PC-3 (cell line): ENCODE results near the gene ADRA2B.

Experiments
- EZH2 ChIP-seq: fragments of 300-600 bp; sonication (generic); IDR thresholded peaks from one replicate; pipeline ENCODE4 v1.6.1; 2017; ENCODE audit warnings: antibody characterized with exemption, mild to moderate bottlenecking, low read length; ENCODE audit not compliant: unreplicated experiment
- TF ChIP-seq, protein P1 (sequence below): fragments of 300-600 bp; sonication (generic); conservative IDR thresholded peaks from 2 replicates; pipeline ENCODE4 v1.5.1; 2017; ENCODE audit warnings: antibody characterized with exemption, low read depth, mild to moderate bottlenecking, low read length

DNA sequence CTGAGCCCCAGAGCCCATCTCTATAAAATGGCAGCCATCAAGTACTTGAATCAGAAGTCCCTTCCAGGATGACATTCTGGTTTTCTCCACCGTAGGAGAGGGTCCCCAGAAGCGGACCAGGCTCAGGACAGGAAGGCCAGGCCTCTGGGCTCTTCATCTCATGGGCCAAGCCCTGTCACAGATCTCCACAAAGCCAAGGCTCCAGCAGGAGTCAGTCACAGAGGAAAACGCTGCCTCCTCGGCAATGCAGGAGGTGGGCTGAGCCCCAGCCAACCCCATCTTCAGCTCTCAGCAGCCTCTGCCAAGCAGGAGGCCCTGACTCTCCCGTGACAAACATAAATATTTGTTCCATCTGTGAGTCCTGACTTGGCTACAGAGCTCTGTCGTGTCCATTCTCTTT lies 42.2 kb downstream of the ADRA2B start:
- TF ChIP-seq, protein P1, sequence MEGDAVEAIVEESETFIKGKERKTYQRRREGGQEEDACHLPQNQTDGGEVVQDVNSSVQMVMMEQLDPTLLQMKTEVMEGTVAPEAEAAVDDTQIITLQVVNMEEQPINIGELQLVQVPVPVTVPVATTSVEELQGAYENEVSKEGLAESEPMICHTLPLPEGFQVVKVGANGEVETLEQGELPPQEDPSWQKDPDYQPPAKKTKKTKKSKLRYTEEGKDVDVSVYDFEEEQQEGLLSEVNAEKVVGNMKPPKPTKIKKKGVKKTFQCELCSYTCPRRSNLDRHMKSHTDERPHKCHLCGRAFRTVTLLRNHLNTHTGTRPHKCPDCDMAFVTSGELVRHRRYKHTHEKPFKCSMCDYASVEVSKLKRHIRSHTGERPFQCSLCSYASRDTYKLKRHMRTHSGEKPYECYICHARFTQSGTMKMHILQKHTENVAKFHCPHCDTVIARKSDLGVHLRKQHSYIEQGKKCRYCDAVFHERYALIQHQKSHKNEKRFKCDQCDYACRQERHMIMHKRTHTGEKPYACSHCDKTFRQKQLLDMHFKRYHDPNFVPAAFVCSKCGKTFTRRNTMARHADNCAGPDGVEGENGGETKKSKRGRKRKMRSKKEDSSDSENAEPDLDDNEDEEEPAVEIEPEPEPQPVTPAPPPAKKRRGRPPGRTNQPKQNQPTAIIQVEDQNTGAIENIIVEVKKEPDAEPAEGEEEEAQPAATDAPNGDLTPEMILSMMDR, result no peak
- no peak for TF ChIP-seq EZH2
